ENCODE measurements around the gene ATP11A.

Gene ATP11A

GRCh38 chr13:112903606-112904195 is 213.9 kb downstream of the ATP11A start:
- DNase-seq (ENCODE audit: low read depth in 2 of 2), result no peak

- DNase-seq (ENCODE audit: low read depth in 2 of 2), result no peak
These were observed 214.7 kb downstream of the ATP11A start for GRCh38 chr13:112904436-112904960.

DNA sequence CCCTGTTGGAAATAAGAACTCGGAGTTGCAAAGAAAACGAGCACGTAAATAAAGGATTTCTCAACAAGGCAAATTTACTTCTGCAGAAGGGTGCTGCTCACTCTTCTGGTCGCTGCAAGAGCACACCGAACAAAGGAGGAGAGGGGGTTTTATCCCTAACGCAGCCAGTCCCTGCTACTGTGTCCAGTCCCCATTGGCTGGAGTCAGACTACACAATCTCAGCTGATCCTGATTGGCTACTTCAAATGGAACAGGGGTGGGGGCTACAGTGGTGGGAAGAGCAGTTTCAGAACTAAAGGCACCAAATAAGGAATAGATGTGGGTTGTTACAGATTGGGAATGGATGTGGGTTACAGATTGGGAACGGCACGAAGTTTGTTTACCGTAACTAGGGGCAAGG is 215.2 kb downstream of the ATP11A start:
- DNase-seq (ENCODE audit: low read depth in 2 of 2), result no peak

DNA sequence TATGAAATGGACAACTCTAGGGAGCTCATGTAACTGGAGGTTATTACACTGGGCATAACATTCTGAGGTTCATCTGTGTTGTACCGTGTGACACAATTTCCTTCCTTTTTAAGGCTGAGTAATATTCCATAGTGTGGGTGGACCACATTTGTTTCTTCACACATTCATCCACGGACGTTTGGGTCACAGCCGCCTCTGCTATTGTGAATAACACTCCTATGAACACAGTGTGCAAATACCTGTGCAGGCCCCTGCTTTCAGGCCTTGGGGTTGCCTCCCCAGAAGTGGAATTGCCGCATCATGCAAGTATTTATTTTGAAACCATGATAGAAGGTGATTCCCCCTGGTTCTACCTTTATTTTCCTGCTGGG is 215.8 kb downstream of the ATP11A start:
- DNase-seq (ENCODE audit: low read depth in 2 of 2), result no peak

DNA sequence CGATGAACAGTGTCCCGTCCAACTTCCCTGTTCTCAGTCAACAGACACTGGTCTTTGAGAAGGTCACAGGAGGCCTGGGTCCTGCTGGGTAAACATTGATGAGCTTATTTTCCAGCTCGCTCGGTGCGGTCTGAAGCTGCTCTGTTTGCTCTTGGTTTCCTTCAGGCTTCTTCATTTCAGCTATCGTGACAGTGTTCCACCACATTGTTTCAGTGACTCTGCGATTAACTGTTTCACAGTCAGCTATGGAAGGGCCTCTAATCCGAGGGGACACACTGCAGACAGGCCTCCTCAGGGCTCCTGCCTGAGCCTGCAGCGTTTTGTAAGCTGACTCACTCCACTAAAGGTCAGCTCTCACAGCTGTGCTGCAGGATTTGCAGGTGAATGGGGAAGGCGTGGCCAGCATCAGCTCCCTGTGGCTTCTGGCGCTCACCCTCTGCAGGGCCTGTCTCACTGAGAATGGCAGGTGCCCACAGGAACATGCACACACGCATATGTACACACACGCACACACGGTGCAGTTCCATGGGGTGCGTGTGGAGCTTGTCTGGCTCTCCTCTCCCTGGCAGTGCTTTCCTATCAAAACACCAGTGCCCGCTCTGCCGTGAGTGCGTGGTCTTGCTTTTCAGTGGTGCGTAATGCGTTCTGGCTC is 216.3 kb downstream of the ATP11A start:
- DNase-seq (ENCODE audit: low read depth in 2 of 2), result no peak

GRCh38 chr13:112907286-112907685 is 217.4 kb downstream of the ATP11A start:
- DNase-seq (ENCODE audit: low read depth in 2 of 2), result no peak

DNA sequence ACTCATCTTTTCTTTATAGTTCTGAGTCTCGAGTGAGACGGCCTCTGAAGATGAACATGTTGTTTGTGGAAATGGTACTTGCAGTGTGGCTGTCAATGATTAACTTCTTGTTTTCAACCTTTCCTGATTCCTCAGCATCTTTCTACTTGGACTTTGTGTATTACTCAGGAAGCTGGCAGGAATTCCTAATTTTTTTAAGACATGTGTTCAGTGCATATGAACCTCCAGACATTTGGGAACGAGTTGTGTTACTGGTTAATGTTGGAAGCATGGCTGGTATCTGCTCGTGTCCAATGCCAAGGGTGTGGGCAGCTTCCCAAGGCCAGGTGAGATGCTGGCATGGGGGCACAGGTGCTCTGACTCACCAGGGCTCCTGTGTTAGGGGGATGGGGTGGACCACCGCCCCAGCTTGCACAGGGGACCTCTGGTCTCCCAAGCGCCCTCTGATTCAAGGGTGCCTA is 218.1 kb downstream of the ATP11A start:
- DNase-seq (ENCODE audit: low read depth in 2 of 2), result no peak

- no peak for DNase-seq (ENCODE audit: low read depth in 2 of 2)
These were observed 218.5 kb downstream of the ATP11A start for GRCh38 chr13:112908342-112908741.

- no peak for DNase-seq (ENCODE audit: low read depth in 2 of 2)
These were observed 220.2 kb downstream of the ATP11A start for GRCh38 chr13:112910016-112910415.

- DNase-seq (ENCODE audit: low read depth in 2 of 2), result no peak
These were observed 220.9 kb downstream of the ATP11A start for GRCh38 chr13:112910616-112911280.

GRCh38 chr13:112911285-112911701 is 221.5 kb downstream of the ATP11A start:
- no peak for DNase-seq (ENCODE audit: low read depth in 2 of 2)

DNA sequence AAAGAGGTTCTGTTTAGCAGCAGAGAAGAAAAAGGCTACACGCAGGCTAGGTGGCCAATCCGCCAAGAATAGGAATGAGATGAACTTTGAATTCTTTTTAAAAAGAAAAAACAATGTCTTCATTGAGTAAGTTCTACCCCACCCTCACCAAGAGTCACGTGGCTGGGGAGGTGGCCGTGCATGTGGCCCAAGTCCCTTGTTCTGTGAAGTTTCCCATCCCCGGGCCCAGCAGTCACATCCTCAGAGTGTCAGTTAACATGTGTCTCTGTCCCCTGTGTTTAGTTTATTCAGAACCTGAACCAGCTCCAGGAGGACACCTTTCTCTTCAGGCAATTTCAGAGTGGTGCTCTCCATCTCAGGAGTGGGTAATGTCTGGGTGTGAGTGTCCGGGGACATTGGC is 222.0 kb downstream of the ATP11A start:
- no peak for DNase-seq (ENCODE audit: low read depth in 2 of 2)

DNA sequence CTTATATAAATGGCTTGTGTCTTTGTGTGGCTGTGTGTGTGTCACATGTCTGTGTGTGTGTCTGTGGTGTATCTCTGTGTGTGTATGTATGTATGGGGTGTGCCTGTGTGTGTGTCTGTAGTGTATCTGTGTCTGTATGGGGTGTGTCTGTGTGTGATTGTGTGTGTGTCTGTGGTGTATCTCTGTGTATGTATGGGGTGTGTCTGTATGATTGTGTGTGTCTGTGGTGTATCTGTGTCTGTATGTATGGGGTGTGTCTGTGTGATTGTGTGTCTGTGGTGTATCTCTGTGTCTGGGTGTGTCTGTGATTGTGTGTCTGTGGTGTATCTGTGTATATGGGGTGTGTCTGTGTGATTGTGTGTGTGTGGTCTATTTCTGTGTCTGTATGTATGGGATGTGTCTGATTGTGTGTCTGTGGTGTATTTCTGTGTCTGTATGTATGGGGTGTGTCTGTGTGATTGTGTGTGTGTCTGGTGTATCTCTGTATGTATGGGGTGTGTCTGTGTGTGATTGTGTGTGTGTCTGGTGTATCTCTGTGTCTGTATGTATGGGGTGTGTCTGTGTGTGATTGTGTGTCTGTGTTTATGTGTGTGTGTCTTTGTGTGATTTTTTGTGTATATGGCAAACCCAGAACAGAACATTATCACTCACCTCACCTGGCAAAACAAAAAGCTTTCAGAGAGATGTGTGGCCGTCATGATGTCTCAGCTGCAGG is 223.0 kb downstream of the ATP11A start:
- no peak for DNase-seq (ENCODE audit: low read depth in 2 of 2)

DNA sequence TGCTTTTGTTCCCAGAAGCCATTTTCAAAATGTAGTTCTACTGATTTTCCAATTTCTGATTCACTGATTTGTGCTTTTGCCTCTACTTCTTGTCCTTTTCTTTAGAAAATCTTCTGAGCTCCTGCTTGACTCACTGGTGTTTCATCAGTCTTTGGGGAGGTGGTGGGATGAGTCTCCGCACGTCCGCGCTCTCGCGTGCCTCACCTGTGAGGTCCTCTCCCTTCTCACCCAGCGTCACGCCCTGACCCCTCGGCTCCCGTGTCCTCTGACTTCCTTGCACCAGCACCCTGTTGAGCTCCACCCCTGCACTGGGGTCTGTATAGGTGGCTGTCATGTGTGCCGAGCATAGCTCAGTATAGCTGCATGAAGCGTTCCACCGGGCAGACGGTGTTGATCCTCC is 226.5 kb downstream of the ATP11A start:
- DNase-seq (ENCODE audit: low read depth in 2 of 2), result no peak

DNA sequence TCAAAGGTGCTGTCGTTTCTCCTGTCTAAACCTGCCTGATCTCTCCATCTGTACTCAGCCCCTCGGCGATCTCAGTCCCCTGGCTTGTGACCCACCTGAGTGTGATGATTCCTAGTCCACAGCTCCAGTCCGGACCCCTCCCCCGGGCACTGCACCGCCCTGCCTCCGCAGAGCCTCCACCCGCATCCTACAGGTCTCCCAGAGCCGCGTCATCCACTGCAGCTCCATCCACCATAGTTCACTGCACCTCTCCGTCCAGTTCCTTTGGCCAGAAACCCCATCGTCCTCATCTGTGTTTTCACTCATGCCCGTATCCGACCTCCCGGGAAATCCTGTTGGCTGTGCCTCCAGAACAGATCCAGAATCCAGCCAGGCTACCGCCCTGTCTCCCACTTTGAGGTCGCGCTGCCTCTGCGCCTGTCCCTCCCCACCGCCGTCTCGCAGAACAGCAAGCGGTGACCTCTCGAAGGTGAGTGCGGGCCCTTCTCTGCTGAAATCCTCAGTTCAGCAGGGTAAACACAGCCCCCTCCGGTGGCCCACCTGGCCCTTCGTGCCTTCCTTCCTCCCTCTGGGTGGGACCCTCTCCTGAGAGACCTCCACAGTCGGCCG is 227.3 kb downstream of the ATP11A start:
- no peak for DNase-seq (ENCODE audit: low read depth in 2 of 2)

DNA sequence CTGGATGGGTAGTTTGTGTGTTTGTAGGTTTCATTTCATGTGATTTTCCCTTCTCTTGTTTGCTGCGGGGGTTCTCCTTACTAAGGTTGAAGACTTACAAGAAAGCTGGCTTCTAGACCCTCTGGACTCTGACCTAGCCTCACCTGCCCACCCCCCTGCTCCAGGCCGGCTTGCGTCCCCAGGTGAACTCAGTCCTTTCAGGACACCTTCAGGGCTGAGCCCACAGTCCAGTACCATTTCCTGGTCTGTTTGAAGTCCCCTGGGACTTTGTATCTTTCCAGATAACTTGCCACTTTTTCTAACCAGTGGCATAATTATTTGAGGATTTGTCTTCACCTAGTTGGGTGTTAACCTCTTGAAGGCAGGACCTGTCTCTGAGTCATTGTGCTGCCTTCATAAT is 227.9 kb downstream of the ATP11A start:
- DNase-seq (ENCODE audit: low read depth in 2 of 2), result no peak

DNA sequence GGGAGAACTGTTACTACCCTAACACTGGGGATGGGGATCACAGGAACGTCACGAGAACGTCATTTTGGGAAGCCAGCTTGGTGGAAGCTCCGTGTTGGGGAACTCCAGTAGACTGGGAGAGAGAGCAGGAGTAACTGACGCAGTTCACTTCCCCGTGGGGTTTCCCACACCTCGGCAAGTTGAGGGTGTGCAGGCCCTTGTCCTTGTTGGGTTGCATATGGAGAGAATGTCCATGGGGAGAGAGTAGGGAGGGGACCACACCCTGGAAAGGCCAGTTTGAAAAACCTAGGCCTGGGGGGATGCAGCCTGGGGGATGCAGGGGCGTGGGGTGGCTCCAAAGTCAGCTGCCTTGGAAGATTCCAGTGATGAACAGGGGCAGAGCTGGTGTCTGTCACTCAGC is 228.4 kb downstream of the ATP11A start:
- DNase-seq (ENCODE audit: low read depth in 2 of 2), result no peak

- DNase-seq (ENCODE audit: low read depth in 2 of 2), result no peak
These were observed 228.9 kb downstream of the ATP11A start for GRCh38 chr13:112918746-112919145.

- no peak for DNase-seq (ENCODE audit: low read depth in 2 of 2)
These were observed 234.1 kb downstream of the ATP11A start for GRCh38 chr13:112923962-112924361.

DNA sequence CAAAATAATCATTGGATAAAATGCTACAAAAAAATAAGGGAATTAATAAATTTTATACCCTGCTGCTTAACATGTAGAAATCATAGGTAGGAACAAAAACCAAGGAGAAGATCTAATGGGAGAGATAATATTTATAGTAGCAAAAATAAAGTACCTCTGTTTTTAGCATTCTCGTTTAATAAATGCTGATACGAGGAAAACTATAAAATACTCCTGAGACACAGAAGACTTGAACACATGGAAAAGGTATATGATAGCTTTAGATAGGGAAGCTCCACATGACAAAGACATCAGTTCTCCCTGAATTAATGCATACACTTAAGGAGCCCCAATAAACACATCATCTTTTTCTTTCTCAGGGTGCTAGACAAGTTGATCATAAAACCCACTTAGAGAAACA is 234.5 kb downstream of the ATP11A start:
- DNase-seq (ENCODE audit: low read depth in 2 of 2), result no peak

DNA sequence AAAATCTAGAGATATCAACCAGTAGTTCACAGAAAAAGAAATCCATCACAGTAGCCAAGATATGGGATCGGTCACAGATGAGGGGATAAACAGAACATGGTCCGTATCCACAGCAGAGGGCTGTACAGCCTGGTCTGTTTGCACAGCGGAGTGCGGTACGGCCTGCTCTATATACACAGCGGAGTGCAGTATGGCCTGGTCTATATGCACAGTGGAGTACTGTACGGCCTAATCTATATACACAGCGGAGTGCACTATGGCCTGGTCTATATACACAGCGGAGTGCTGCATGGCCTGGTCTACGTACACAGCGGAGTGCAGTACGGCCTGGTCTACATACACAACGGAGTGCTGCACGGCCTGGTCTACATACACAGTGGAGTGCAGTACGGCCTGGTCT is 236.2 kb downstream of the ATP11A start:
- no peak for DNase-seq (ENCODE audit: low read depth in 2 of 2)

GRCh38 chr13:112926993-112927392 is 237.2 kb downstream of the ATP11A start:
- DNase-seq (ENCODE audit: low read depth in 2 of 2), result no peak
